HepG2 (cell line): Measurements from ENCODE around the gene ZBTB2. TPM values are rescaled to one million over a fixed set of nuclear protein-coding genes. Genes with fewer than 3 reads are reported as not detected.
A peak's percentile ranks its signal among the peaks of the same experiment; 100 is the strongest.

ENCODE experiments used
- ATAC-seq: fragments of 200-7000 bp; cut with Tn5 transposase; 3 replicates; pipeline ENCODE4 v1.9.1; 2020; ENCODE audit warnings: mild to moderate bottlenecking, moderate library complexity
- BruUV-seq: library from RNA; stranded (reverse); fragments of 400-500 nt; replicated peaks from 2 replicates; lab custom pipeline; 2021; lab: Mats Ljungman, UMichigan
- CTCF ChIA-PET: fragments of 300-600 bp; formaldehyde crosslinking; extraction: SDS; loops from one replicate; lab custom pipeline; 2021; ENCODE audit warnings: low total read pairs, inconsistent platforms, low intra/inter-chr PET ratio; lab: Yijun Ruan, JAX
- POLR2A ChIA-PET: fragments of 350-600 bp; sonication (Branson Sonifier 250); formaldehyde crosslinking; loops from one replicate; lab custom pipeline; 2020; ENCODE audit warnings: antibody characterized with exemption, inconsistent platforms; lab: Yijun Ruan, JAX
- DNase-seq: peaks from one replicate; pipeline ENCODE4 v3.0.0-alpha.2; 2015; ENCODE audit warnings: low spot score
- FAIRE-seq: peaks from 3 replicates; lab custom pipeline; 2011; peaks lifted over from hg19 to GRCh38; lab: Jason Lieb, UNC
- H2AFZ ChIP-seq: one replicate; pipeline ENCODE4 v1.6.1; 2011; ENCODE audit warnings: low read length, inconsistent platforms
- H3K27ac ChIP-seq: fragments of 300-600 bp; 3 replicates; pipeline ENCODE4 v1.8.0; 2011; ENCODE audit warnings: mixed run types, mild to moderate bottlenecking, mixed read lengths, low read length, inconsistent platforms; ENCODE audit not compliant: insufficient read depth; ENCODE audit errors: extremely low read length
- H3K27me3 ChIP-seq, 2 experiments: fragments of 200-600 bp in 1 of 2; 2 replicates in 1 of 2; 3 replicates in 1 of 2; pipeline versions ENCODE4 v1.6.0 to v1.8.0; 2011; ENCODE audit warnings: low read length in 2 of 2, mild to moderate bottlenecking in 2 of 2, moderate library complexity in 2 of 2, inconsistent platforms in 1 of 2; ENCODE audit not compliant: insufficient read depth in 2 of 2, control insufficient read depth in 1 of 2
- H3K36me3 ChIP-seq, 2 experiments: fragments of 200-600 bp in 1 of 2; replicated peaks in 1 of 2; 2 replicates in 1 of 2; 3 replicates in 1 of 2; pipeline versions ENCODE4 v1.5.1 to v1.8.0; 2011; ENCODE audit warnings: low read length in 2 of 2, inconsistent platforms in 1 of 2; ENCODE audit not compliant: insufficient read depth in 2 of 2, control insufficient read depth in 1 of 2
- H3K4me1 ChIP-seq: 2 replicates; pipeline ENCODE4 v1.5.1; 2012; ENCODE audit warnings: low read length, inconsistent platforms; ENCODE audit not compliant: insufficient read depth
- H3K4me2 ChIP-seq: 2 replicates; pipeline ENCODE4 v1.6.0; 2011; ENCODE audit warnings: low read depth, low read length, inconsistent platforms
- H3K4me3 ChIP-seq, 3 experiments: fragments of 200-600 bp in 1 of 3; sonication (generic), shearing (Covaris generic) in 1 of 3; replicated peaks in 1 of 3; 2 replicates each; pipeline ENCODE4 v1.5.1; 2011 to 2016; ENCODE audit warnings: low read length in 3 of 3, inconsistent platforms in 2 of 3, low read depth in 2 of 3, mild to moderate bottlenecking in 2 of 3, control low read depth in 1 of 3, mixed read lengths in 1 of 3; ENCODE audit not compliant: insufficient read depth in 1 of 3
- H3K79me2 ChIP-seq: one replicate; pipeline ENCODE4 v1.6.1; 2011; ENCODE audit warnings: low read length, inconsistent platforms; ENCODE audit not compliant: insufficient read depth
- H3K9ac ChIP-seq: 2 replicates; pipeline ENCODE4 v1.6.0; 2011; ENCODE audit warnings: mild to moderate bottlenecking, low read depth, low read length, inconsistent platforms; ENCODE audit not compliant: insufficient read depth
- H3K9me3 ChIP-seq: 2 replicates; pipeline ENCODE4 v1.5.1; 2012; ENCODE audit warnings: mild to moderate bottlenecking, low read length
- H4K20me1 ChIP-seq: 2 replicates; pipeline ENCODE4 v1.6.0; 2011; ENCODE audit warnings: inconsistent platforms, mild to moderate bottlenecking, low read length, moderate library complexity; ENCODE audit not compliant: insufficient read depth
- ATF7 ChIP-seq, 2 experiments: fragments of 450-650 bp in 1 of 2; sonication (generic) in 1 of 2; formaldehyde crosslinking in 1 of 2; IDR thresholded peaks; 2 replicates each; pipeline versions ENCODE4 v1.4.0 to v1.6.1; 2016 to 2020; ENCODE audit warnings: antibody characterized with exemption in 1 of 2, mild to moderate bottlenecking in 1 of 2, missing genetic modification reagents in 1 of 2
- HDAC2 ChIP-seq: sonication (generic); formaldehyde crosslinking; IDR thresholded peaks from 2 replicates; pipeline ENCODE4 v1.4.0; 2020; ENCODE audit warnings: missing genetic modification reagents
- WGBS: methylation state at CpG from one replicate; pipeline ENCODE4 v1.1.6; 2017; ENCODE audit warnings: low lambda C conversion rate; 5-methylcytosine and 5-hydroxymethylcytosine counted together
- in situ Hi-C: cut with HindIII; loops from 2 replicates; pipeline ENCODE4 v1.10.0; 2017; ENCODE audit warnings: low pct_unique_long_range_greater_than_20kb; ENCODE audit not compliant: extremely low pct_ligation_motif_present
- intact Hi-C: fragments of 100-400 bp; cut with micrococcal nuclease; formaldehyde crosslinking; loops from one replicate; pipeline ENCODE4 v1.10.0; 2022; ENCODE audit not compliant: unreplicated experiment
- polyA plus RNA-seq, 8 experiments: library from polyadenylated mRNA; depleted of rRNA in 3 of 8; stranded (reverse) in 7 of 8; unstranded in 1 of 8; fragments of >200 nt; fragmentation: Illumina TruSeq in 4 of 8; extraction: Trizol in 4 of 8; gene quantifications; 2 replicates each; pipeline versions ENCODE4 v1.2.1 to v1.2.3, GENCODE V29; 2011 to 2016; ENCODE audit warnings: low read depth in 4 of 8, missing spikeins in 1 of 8, mixed read lengths in 1 of 8; ENCODE audit not compliant: insufficient read depth in 1 of 8
- total RNA-seq, 5 experiments: library from RNA; depleted of rRNA; stranded (reverse); fragments of >200 nt; fragmentation: Illumina TruSeq; extraction: Trizol; gene quantifications; 2 replicates each; pipeline ENCODE4 v1.2.3, GENCODE V29; 2016; ENCODE audit warnings: low read depth in 1 of 5
- TF ChIP-seq, protein P1 (sequence below): sonication (generic); formaldehyde crosslinking; conservative IDR thresholded peaks from 2 replicates; pipeline ENCODE4 v1.4.0; 2020; ENCODE audit warnings: missing genetic modification reagents

The ZBTB2 gene
- total and polyA plus RNA-seq, 2 of the 13 experiments (the other 11 are each of a cell fraction or from before 2014, with no cell fraction given) = 15.4 to 22.8 TPM

DNA sequence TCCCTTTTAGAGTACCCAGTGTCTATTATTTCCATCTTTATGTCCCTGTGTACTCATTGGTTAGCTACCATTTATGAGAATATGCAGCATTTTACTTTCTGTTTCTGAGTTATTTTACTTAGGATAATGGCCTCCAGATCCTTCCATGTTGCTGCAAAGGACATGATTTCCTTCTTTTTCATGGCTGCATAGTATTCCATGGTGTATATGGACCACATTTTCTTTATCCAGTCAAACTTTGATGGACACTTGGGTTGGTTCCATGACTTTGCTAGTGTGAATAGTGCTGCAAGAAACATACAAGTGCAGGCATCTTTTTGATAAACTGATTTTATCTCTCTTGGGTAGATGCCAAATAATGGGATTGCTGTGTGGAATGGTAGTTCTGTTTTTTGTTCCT, 55.4 kb downstream of the ZBTB2 start:
- POLR2A ChIA-PET = interaction anchor here (2.0 kb wide), 1 partner anchor 10 kb away, joined by 12 read pairs; no protein-coding TSS in a partner anchor
- Histone ChIP-seq H3K4me2 (no peak overlapping the region), H3K79me2 (no peaks in the 10 kb centered on the region), H2AFZ (no peak overlapping the region), H3K36me3 (no peaks in the 10 kb centered on the region), H3K4me3 (no peak overlapping the region), H3K9ac (no peak overlapping the region)
- no TSS peak for BruUV-seq
- in situ Hi-C loops = loop anchor here (25.0 kb wide), 1 partner anchor 924 kb away; no protein-coding TSS in a partner anchor
- DNase-seq = no peak
- ATAC-seq = no peak
- peak; percentile 26 for FAIRE-seq
- intact Hi-C loops = loop anchor here (1.0 kb wide), 3 partner anchors 322 to 518 kb away; no protein-coding TSS in a partner anchor
- TF ChIP-seq, protein P1, sequence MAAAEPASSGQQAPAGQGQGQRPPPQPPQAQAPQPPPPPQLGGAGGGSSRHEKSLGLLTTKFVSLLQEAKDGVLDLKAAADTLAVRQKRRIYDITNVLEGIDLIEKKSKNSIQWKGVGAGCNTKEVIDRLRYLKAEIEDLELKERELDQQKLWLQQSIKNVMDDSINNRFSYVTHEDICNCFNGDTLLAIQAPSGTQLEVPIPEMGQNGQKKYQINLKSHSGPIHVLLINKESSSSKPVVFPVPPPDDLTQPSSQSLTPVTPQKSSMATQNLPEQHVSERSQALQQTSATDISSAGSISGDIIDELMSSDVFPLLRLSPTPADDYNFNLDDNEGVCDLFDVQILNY = no peak
- TF ChIP-seq, all 625 proteins: peak for 0
- Histone ChIP-seq H3K27me3 (no peaks in the 10 kb centered on the region), H3K4me1 (peaks cover 6% of the 10 kb centered on the region; the same call in 1 of the 2 replicates), H3K9me3 (no peaks in the 10 kb centered on the region), H3K27ac (no peak overlapping the region), H4K20me1 (no peaks in the 10 kb centered on the region)
- CTCF ChIA-PET = interaction anchor here (4.2 kb wide), 1 partner anchor 444 kb away, joined by 38 read pairs; no protein-coding TSS in a partner anchor

DNA sequence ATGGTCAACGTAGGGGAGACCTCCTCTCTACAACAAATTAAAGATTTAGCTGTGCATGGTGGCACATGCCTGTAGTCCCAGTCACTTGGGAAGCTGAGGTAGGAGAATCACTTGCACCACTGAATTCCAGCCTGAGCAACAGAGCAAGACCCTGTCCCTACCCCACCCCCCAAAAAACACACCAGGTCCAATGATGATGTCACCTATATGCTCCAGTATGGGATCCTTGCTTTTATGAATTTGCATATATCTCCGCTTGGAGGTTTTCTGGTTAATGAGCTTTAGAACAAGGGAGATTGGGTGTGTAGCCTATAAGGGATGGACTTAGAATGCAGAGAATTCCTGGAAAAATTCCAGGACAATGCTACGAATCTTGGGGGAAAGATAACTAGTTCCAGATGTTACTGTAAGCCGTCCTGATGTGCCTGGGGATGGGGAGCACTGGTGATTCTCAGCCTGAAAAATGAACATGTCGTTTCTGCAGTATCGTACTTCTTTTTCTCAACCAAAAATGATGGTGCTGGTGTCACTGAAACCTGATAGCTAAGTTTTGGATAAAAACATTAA, 61.1 kb downstream of the ZBTB2 start:
- intact Hi-C loops = no loop called here
- no peak for ATAC-seq
- BruUV-seq = no TSS peak
- ChIA-PET CTCF (no interaction called here), POLR2A (no interaction called here)
- Histone ChIP-seq H3K4me2 (no peak overlapping the region), H3K9me3 (no peaks in the 10 kb centered on the region), H3K4me1 (peaks cover 15% of the 10 kb centered on the region), H3K36me3 (no peaks in the 10 kb centered on the region), H3K27me3 (no peaks in the 10 kb centered on the region), H3K27ac (no peak overlapping the region), H2AFZ (no peak overlapping the region), H3K4me3 (no peak overlapping the region), H4K20me1 (no peaks in the 10 kb centered on the region), H3K9ac (no peak overlapping the region), H3K79me2 (no peaks in the 10 kb centered on the region)
- DNase-seq = no peak
- 90% methylated on average over 6 of the region's 6 CpGs for WGBS
- TF ChIP-seq ATF7 (IDR thresholded peaks at IDR 0.05) = peak; percentile 86
- TF ChIP-seq ATF7 (CRISPR knock-in tag; IDR thresholded peaks at IDR 0.05) = no peak
- no peak for TF ChIP-seq HDAC2
- in situ Hi-C loops = loop anchor here (25.0 kb wide), 1 partner anchor 918 kb away; no protein-coding TSS in a partner anchor
- no peak for FAIRE-seq
